Stimulated activated CD4-positive, alpha-beta T cell treated with anti-CD3 and anti-CD28 coated beads, Interleukin-2, amount 100 ng/mL, for 4 hours (primary cell): Measurements from ENCODE around the gene MRC1.

Experiments used
- DNase-seq: peaks from one replicate; pipeline ENCODE4 v3.0.0-alpha.2; 2020; ENCODE audit warnings: low read depth

MRC1 gene

DNA sequence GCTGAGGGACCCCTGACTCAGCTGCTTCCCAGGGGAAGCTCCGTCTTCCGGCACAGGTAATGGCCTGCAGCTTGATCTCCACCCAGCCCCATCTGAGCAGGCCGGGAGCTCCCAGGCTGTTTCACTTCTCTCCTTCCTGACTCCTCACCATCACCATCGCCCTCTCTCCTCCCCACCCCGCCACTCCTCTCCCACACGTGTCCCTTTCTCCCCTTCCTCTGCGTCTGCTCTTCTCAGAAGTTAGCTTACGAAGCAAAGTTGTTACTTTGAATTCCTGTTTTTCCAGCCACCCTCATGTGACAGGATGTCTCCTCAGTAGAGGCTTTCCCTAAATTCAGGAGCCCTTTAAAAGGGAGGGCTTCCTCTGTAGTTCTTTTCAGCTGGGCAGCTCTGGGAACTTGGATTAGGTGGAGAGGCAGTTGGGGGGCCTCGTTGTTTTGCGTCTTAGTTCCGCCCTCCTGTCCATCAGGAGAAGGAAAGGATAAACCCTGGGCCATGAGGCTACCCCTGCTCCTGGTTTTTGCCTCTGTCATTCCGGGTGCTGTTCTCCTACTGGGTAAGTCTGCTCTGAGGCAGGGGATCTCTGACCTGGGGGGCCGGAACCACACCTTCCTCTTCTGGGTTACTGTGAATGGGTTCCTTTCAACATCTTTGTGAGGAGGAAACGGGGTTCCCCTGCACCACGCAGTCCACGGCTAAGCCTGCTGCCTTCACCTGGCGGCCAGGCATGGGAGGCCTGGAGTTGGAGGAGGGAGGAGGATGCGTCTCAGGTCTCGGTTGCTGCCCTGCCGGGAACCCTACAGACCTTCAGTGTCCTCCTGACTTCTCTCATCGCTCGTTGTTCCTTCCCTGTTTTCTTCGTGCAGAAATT lies at the start of gene MRC1:
MRC1 (plus strand) TSS at position 378 of the 871 bp plus-strand sequence; CDS start at position 496, 118 bp downstream.
- DNase-seq, result no peak

DNA sequence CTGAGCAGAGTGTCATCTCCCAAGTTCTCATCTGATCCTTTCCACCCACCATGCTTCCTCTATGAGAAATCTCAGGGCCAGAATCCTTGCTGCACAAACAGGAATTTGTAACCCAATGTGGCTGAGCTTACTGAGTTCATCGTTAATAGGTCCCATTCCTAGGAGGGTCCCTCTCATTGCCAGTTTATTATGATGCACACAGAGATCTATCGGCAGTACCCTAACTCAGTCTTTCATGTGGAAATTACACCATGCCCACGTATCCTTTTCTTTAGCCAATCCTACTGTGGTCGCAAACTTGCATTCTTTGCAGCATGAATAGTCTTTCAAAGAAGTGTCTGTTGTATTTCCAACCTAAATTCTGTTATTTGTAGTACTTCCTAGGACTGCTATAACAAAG lies 45.0 kb upstream of the MRC1 start:
- no peak for DNase-seq

DNA sequence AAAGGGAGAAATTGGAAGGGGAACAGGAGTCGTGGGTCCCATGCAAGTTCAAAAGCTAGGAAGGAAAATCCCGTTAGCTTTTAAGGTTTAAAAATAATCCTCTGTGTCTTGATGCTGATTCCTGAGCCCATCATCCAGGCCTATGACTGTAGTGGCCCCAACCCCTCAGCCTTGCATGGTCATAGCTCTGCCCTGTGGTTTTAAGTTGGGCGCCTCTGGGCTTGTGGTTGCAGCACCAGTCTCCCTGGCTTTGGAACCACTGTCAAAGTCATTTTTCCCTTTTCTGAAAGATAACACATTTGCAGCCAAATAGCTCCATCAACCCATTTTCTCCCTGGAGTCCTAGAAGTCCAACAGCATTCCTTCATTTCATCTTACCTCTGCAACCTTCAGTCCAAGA lies 43.5 kb upstream of the MRC1 start:
- DNase-seq, result no peak

DNA sequence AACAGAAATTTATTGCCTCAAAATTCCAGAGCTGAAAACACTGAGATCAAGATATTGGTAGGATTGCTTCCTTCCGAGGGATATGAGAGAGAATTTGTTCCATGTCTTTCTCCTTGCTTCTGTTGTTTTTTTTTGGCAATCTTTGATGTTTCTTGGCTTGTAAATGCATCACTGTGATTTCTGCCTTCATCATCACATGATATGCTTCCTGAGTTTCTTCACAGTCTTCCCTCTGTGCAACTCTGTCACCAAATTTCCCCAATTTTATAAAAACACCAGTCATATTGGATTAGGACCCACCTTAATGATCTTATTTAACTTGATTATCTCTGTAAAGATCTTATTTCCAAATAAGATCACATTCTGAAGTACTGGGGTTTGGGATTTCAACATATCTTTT lies 42.4 kb upstream of the MRC1 start:
- no peak for DNase-seq

GRCh38 chr10:17768496-17768895 lies 40.7 kb upstream of the MRC1 start:
- no peak for DNase-seq

DNA sequence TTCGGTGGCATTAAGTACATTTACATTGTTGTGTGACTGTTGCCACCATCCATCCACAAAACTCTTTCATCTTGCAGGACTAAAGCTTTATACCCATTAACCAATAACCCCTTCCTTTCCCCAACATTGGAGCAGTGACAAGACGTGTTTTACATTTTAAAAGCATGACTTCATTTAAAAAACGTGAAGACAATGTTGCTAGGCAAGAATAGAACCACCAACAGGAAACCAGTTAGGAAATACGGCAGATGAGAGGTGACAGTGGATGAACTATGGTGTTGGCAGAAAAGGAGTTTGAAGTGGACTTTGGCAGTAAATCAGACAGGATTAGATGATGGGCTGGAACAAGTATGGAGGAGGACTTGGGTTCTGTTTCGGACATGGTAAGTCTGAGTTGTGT lies 40.2 kb upstream of the MRC1 start:
- DNase-seq, result no peak

DNA sequence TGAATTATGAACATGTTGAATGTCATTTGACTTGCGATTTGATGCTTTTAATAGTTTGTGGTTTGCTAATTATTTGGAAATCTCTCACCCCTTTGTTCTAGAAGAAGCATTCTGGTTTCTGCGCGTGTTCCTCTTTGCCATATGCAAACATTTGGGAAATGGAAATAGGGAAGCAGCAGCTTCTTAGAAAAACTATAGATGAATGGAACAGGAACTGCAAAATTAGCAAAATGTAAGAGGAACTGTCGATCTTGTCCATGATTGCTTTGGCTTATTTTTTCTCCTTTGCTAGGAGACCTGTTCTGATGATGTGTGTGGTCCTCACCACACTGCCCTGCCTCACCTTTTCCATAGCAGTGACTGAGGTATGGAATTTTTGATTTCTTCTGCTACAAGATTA lies 38.1 kb upstream of the MRC1 start:
- DNase-seq, result no peak

GRCh38 chr10:17779784-17780183 lies 29.4 kb upstream of the MRC1 start:
- no peak for DNase-seq

- DNase-seq, result no peak
Measured at GRCh38 chr10:17780727-17781126, 28.4 kb upstream of the MRC1 start.

DNA sequence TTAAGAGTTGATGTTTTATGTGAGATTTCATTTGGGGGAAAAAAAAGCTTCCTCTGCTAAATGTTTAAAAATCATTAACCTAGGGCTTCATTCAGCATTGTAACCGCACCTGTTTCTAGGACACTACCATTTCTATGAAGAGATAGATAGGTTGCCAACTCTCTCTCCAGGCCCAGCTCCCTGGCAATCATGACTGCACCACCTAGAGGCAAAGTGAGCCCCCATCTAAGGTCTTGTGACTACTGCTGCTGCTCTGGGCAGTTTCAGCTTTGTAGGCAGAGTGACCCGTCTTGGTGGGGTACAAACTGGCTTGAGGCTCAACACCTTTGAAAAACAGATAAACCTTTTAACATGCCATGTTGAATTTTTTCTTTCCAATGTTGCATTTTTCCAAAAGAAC lies 27.3 kb upstream of the MRC1 start:
- DNase-seq, result no peak

GRCh38 chr10:17782921-17783665 lies 26.1 kb upstream of the MRC1 start:
- DNase-seq, result no peak

GRCh38 chr10:17783751-17784150 lies 25.4 kb upstream of the MRC1 start:
- DNase-seq, result no peak

GRCh38 chr10:17784688-17785087 lies 24.5 kb upstream of the MRC1 start:
- DNase-seq, result no peak

GRCh38 chr10:17785276-17785930 lies 23.7 kb upstream of the MRC1 start:
- DNase-seq, result no peak

- DNase-seq, result no peak
Measured at GRCh38 chr10:17787087-17787961, 21.8 kb upstream of the MRC1 start.

DNA sequence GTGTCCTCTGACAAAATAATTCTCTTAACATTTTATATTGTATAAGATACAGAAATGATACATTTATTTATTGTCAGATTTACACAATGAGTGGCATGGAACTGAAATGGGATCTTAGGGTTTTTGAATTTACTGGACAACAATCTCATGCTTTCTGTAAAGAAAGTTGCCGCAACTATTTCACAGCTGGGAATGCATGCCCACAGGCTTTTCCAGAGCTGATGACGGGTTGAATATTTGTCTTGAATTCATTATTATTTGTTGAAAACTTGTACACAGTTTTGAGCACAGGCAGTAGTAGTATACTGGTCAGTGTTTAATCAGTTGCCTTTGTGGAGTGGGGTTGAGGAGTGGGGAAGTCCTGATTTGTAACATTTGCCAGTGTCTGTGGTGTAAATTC lies 20.5 kb upstream of the MRC1 start:
- no peak for DNase-seq

DNA sequence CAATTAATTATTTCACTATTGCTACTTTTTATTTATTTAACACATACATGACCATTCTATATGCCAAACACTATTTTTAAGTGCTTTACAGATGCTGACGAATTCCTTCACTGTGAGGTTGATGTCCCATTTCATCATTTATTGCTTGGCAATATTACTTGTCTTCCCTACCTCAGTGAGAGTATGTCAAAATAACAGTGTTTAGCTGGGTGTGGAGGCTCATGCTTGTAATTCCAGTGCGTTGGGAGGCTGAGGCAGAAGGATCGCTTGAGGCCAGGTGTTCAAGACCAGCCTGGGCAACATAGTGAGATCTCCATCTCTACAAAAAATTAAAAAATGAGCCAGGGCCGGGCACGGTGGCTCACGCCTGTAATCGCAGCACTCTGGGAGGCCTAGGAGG lies 19.8 kb upstream of the MRC1 start:
- DNase-seq, result no peak

DNA sequence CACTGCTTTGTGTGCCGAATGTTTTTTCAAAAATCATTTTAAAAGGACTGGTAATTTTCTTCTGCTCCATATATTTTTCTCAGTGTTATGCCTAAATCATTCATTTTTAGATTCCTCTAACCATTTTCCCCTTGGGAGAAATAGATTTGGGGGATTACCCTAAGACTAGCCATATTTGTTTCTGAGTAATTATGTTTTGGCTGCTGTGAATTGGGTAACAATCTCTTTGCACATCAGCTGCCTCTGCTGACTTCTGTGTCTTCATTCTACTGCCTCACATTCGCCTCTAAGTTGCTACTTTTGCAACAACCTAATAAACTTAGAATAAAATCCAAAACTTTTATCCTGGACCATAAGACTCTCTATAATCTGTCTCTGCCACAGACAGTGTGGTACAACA lies 18.5 kb upstream of the MRC1 start:
- DNase-seq, result no peak

GRCh38 chr10:17792991-17793390 lies 16.2 kb upstream of the MRC1 start:
- DNase-seq, result no peak

- no peak for DNase-seq
Measured at GRCh38 chr10:17793823-17794644, 15.1 kb upstream of the MRC1 start.

GRCh38 chr10:17795083-17795482 lies 14.1 kb upstream of the MRC1 start:
- no peak for DNase-seq
